ENCODE results near the gene GMDS.

- TF ChIP-seq, protein P1, sequence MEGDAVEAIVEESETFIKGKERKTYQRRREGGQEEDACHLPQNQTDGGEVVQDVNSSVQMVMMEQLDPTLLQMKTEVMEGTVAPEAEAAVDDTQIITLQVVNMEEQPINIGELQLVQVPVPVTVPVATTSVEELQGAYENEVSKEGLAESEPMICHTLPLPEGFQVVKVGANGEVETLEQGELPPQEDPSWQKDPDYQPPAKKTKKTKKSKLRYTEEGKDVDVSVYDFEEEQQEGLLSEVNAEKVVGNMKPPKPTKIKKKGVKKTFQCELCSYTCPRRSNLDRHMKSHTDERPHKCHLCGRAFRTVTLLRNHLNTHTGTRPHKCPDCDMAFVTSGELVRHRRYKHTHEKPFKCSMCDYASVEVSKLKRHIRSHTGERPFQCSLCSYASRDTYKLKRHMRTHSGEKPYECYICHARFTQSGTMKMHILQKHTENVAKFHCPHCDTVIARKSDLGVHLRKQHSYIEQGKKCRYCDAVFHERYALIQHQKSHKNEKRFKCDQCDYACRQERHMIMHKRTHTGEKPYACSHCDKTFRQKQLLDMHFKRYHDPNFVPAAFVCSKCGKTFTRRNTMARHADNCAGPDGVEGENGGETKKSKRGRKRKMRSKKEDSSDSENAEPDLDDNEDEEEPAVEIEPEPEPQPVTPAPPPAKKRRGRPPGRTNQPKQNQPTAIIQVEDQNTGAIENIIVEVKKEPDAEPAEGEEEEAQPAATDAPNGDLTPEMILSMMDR (IDR thresholded peaks at IDR 0.05), result no peak
- no peak for TF ChIP-seq POLR2A (IDR thresholded peaks at IDR 0.05)
Observed at GRCh38 chr6:1963596-1963995, 281.8 kb downstream of the GMDS start.

Data from heart left ventricle (tissue), 13 donors.